HG03575 (cell line): ENCODE results near the gene GID8.

Source experiments
- ATAC-seq: cut with Tn5 transposase; IDR thresholded peaks from one replicate; pipeline ENCODE4 v1.9.1; 2021; ENCODE audit not compliant: unreplicated experiment, insufficient number of reproducible peaks, low FRiP score; ENCODE audit errors: extremely low read depth

Gene GID8

DNA sequence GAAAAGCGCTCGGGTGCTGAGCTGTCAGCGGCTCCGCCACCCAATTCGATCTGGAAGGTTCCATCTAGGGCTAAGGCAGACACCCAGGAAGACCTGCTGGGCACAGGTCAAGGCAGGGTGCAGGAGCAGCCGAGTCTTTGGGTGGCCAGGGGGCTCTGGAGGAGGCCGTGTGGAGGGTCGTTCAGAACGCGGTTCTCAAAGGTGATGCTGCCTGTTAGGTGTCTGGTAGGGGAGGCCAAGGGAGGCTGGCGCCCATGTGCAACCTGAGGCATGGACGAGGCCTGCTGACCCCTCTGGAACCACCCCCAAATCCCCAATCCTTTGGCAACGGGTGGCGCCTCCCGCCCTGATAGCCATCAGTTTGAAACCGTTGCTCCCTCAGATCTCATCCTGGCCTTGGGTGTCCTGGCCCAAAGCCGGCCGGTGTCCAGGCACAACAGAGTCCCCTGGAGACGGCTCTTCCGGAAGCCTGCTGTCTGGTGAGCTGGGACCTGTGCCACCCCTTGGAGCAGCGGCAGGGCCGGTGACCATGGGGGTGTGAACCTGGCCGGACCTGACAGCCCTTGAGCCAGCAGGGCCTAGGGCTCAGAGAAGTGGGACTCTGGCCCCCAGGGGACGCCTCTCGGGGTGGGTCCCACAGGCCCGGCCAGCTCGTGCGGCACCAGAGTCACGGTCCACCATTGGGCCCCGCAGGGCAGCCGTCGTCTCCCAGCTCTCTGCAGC, 25.1 kb downstream of the GID8 start:
- ATAC-seq = no peak

DNA sequence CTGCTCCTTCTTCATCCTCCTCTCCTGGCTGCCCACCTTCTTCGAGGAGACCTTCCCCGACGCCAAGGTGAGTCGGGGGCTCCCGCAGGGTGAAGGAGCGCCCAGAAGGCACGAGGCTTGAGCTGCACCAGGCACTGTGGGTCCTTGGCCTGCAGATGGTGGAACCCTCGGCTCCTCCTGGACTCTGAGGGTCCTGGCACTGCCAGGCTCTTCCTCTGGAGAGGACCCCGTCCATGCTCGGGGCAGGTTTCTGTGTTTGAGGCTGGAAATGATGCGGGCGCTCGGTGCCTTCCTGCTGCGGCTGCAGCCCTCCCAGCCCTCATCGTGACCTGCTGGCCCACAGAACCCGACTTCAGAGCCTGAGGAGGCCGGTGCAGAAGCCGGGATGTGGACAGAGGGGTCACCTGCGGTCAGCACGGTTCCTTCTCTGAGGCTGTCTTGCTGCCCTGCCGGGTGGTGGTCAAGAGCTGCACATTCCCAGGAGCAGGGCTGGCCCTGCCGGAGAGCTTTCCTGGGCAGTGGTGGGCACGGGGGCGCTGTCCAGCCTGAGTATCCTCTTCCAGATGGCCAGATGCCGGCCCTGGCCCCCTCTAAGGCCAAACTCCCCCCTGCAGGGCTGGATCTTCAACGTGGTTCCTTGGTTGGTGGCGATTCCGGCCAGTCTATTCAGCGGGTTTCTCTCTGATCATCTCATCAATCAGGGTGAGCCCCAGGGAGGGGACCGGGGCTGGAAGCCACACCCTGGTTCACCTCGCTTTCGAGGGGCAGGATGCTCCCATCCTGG, 25.9 kb downstream of the GID8 start:
- ATAC-seq = no peak

GRCh38 chr20:62964700-62965099, 26.8 kb downstream of the GID8 start:
- ATAC-seq = no peak

DNA sequence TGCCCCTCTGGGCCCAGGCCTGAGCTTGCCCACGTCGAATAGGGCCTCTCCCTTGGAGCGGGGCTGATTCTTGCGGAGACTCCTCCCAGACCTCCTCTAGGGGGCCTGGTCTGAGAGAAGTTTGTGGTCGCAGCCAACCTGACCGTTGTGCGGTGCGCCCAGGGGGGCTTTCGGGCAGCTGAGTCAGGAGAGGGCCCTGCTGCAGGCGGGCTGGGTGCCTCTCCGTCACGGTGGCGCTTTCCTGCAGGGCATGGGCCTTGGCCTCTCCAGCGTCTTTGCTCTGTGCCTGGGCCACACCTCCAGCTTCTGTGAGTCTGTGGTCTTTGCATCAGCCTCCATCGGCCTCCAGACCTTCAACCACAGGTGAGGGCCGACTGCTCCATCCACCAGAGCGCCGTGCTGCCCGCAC, 27.4 kb downstream of the GID8 start:
- ATAC-seq = no peak

DNA sequence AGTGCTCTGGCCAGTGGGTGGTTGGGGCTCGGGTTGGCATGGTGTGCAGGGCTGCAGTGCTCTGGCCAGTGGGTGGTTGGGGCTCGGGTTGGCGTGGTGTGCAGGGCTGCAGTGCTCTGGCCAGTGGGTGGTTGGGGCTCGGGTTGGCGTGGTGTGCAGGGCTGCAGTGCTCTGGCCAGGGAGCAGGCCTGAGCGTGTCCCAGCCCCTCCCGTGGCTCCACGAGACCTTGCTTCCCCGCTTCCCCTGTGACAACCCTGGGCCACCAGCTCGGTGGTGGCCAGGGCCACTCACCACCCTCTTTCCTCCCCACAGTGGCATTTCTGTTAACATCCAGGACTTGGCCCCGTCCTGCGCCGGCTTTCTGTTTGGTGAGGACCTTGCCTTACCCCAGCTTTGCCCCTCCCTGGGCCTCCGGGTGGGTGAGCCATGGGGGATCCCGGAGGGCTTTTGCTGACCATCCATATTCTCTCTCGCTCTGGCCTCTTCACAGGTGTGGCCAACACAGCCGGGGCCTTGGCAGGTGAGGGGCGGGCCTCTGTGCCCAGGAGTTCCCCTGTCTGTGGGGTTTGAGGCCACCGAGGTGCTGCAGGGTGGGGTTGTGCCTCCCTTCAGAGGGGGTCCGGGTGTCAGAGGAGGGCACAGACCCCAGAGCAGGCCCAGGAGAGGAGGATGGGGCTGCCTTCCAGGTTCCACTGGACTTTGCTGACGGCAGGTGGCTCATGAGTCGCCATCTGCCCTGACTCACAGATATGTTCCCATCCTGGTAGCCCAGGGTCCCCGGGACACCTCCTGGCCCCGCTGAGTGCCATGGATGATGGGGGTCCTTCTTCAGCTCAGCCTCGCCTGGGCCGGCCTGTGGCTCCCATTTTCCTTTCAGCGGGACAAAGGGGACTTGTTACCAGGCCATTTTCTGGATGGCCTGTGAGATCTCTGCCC, 28.5 kb downstream of the GID8 start:
- no peak for ATAC-seq

GRCh38 chr20:62967149-62967501, 29.2 kb downstream of the GID8 start:
- no peak for ATAC-seq

DNA sequence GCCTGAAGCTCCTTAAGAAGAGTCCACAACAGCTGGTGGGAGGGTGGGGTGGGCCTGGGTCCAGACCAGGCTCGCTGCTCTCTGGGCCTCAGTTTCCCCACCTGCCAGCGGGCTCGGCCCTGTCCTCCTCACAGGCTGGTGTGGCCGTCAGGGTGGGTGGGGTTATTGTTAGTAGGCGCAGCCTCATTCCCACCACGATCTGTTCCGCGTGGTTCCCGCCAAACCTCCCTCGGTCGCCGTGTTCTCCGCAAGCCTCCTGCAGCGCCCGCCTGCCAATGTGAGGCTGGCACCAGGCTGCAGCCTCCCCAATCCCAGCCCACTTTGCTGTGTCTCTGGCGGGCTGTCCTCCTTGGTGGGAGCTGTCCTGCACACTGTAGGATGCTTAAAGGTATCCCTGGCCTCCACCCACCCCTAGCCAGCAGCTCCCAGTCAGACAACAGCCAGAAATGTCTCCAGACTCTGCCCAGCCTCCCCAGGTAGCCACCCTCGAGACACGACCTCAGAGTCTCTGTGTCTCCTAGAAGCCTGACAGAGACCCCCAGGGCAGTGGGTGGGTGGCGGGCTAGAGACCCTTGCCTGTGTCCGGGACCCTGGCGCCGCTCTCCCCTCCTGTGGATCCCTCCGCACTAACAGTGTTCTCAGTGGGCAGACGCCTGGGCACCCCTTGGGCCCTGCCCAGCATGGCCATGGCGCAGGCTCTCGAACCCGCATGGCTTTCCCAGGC, 29.8 kb downstream of the GID8 start:
- no peak for ATAC-seq

DNA sequence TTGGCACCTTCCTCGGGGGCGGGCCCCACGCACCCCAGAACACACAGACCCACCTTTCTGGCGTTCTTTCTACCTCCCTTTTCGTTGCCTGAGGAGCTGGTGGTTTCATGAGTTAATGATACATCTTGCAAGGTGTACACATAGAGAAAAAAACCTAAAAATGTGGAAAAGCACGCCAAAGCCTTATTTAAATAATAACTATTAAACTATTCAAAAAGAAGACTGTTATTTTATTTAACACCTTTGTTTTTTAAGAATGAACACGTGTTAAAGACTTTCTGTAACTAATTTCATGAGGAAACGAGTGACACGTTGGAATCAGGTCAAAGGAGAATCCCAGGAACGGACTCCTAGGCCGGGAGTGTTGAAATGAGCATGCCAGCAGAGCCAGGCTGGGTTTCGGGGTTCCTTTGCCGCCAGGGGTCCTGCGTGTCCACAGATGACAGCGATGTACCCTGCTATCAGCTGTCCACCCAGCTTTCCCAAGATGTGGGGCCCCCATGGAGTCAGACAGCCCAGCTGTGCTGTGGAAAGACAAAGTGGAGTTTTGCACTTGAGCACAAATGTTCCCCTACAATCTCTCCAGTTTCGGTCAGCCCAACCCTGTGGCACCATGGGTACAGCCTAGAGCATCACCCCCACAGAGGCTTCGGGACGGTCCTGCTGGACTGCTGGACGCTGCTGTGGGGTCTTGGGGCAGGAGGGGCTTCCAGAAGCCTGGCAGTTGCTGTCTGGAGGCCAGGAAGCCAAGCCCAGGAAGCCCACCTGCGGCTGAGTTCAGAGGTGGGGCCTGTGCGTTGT, 30.6 kb downstream of the GID8 start:
- ATAC-seq = no peak

GRCh38 chr20:62969179-62969760, 31.3 kb downstream of the GID8 start:
- no peak for ATAC-seq

DNA sequence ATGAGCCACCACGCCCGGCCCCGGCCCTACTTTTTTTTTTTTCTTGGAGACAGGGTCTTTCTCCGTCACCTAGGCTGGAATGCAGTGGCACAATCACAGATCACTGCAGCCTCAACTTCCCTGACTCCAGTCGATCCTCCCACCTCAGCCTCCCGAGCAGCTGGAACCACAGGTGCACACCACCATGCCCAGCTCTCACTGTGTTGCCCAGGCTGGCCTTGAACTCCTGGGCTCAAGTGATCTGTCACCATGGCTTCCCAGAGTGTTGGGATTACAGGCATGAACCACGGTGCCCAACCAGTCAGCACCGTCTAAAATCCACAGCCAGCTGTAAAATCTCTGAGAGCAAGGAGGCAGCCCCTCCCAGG, 32.0 kb downstream of the GID8 start:
- ATAC-seq = no peak

GRCh38 chr20:62970307-62971210, 32.6 kb downstream of the GID8 start:
- ATAC-seq = no peak

DNA sequence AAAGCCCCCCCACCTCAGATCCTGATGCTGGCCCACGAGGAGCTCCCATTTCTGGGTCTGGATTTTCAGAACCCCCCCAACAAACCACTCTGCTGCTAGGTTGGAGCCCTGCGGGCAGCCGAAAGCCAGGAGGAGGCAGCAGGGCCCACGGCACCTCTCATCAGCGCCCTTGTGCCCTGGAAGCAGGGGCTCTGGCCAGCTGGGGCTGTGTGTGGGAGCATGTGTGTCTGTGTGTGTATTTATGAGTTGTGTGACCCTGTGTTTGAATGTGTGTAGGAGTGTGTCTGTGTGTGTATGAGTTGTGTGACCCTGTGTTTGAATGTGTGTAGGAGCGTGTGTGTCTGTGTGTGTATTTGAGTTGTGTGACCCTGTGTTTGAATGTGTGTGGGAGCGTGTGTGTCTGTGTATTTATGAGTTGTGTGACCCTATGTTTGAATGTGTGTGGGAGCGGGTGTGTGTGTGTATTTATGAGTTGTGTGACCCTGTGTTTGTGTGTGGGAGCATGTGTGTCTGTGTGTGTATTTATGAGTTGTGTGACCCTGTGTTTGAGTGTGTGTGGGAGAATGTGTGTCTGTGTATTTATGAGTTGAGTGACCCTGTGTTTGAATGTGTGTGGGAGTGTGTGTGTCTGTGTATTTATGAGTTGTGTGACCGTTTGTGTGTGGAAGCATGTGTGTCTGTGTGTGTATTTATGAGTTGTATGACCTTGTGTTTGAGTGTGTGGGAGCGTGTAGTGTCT, 33.4 kb downstream of the GID8 start:
- no peak for ATAC-seq

DNA sequence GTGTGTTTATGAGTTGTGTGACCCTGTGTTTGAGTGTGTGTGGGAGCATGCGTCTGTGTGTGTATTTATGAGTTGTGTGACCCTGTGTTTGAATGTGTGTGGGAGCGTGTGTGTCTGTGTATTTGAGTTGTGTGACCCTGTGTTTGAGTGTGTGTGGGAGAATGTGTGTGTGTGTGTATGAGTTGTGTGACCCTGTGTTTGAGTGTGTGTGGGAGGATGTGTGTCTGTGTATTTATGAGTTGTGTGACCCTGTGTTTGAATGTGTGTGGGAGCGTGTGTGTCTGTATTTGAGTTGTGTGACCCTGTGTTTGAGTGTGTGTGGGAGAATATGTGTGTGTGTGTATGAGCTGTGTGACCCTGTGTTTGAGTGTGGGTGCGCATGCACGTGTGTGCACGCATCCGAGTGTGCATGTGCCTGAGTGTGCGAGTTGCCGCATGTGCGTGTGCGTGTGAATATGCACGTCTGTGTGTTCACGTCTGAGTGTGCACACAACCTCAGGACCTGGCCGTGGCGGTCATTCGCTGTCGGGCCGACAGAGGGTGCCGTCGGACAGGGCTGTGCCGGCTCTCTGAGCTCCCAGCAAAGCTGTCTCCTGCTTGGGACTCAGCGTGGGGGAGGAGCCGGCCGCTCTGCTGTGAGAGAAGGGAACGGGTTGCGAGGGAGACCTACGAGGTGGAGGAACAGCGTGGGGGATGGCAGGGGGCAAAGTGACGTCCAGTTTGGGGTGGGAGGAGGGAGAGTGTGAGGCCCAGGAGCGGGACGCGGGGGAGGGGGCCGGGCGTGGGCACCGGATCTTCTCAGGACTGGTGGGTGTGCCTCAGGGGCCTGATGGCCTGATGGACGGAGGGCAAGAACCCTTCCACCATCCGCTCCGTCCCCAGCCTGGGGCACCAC, 34.2 kb downstream of the GID8 start:
- ATAC-seq = no peak

- no peak for ATAC-seq
These were observed 35.1 kb downstream of the GID8 start for GRCh38 chr20:62972845-62973745.
